Ishikawa (cell line): ENCODE data around the gene C14orf93.

Source experiments
- EP300 ChIP-seq: IDR thresholded peaks from 2 replicates; pipeline ENCODE4 v1.6.1; 2012; ENCODE audit warnings: borderline replicate concordance
- RAD21 ChIP-seq: IDR thresholded peaks from 2 replicates; pipeline ENCODE4 v1.6.1; 2012; ENCODE audit warnings: low read depth
- TEAD4 ChIP-seq: IDR thresholded peaks from 2 replicates; pipeline ENCODE4 v1.6.1; 2012

- no peak for TF ChIP-seq EP300
- no peak for TF ChIP-seq RAD21
- TF ChIP-seq TEAD4 = no peak
These were observed 38.8 kb downstream of the C14orf93 start for GRCh38 chr14:22971152-22971551.
